DOHH2 (cell line): Measurements from ENCODE around the gene AP2M1.

Source experiments
- H3F3A ChIP-seq: fragments of 200-600 bp; sonication (generic), shearing (Covaris generic); 2 replicates; pipeline ENCODE4 v1.6.0; 2016; ENCODE audit warnings: antibody characterized with exemption, mild to moderate bottlenecking; ENCODE audit not compliant: control insufficient read depth, insufficient read depth
- H3K27ac ChIP-seq: fragments of 200-600 bp; sonication (generic); 2 replicates; pipeline ENCODE4 v1.5.1; 2014; ENCODE audit warnings: low read depth, mild to moderate bottlenecking, low read length, moderate library complexity
- H3K27me3 ChIP-seq: fragments of 200-600 bp; sonication (generic); 2 replicates; pipeline ENCODE4 v1.6.1; 2014; ENCODE audit warnings: mild to moderate bottlenecking, low read length, mixed read lengths; ENCODE audit not compliant: control insufficient read depth
- H3K36me3 ChIP-seq: fragments of 200-600 bp; sonication (generic); 2 replicates; pipeline ENCODE4 v1.6.1; 2014; ENCODE audit warnings: mild to moderate bottlenecking, low read length, moderate library complexity, mixed read lengths; ENCODE audit not compliant: control insufficient read depth
- H3K4me1 ChIP-seq: fragments of 200-600 bp; sonication (generic); 2 replicates; pipeline ENCODE4 v1.6.1; 2014; ENCODE audit warnings: mild to moderate bottlenecking, low read length, mixed read lengths; ENCODE audit not compliant: control insufficient read depth
- H3K4me2 ChIP-seq: fragments of 200-600 bp; sonication (generic); 2 replicates; pipeline ENCODE4 v1.6.0; 2014; ENCODE audit warnings: mild to moderate bottlenecking, low read length, moderate library complexity
- H3K4me3 ChIP-seq: fragments of 200-600 bp; sonication (generic); 2 replicates; pipeline ENCODE4 v1.5.1; 2014; ENCODE audit warnings: mild to moderate bottlenecking, low read length, mixed read lengths
- H3K79me2 ChIP-seq: fragments of 200-600 bp; sonication (generic); 2 replicates; pipeline ENCODE4 v1.6.1; 2014; ENCODE audit warnings: mild to moderate bottlenecking, low read length, mixed read lengths; ENCODE audit not compliant: control insufficient read depth
- H3K9me2 ChIP-seq: fragments of 200-600 bp; sonication (generic); replicated peaks from 2 replicates; pipeline ENCODE4 v1.6.1; 2014; ENCODE audit warnings: mild to moderate bottlenecking, low read length, mixed read lengths; ENCODE audit not compliant: control insufficient read depth
- H3K9me3 ChIP-seq: fragments of 200-600 bp; sonication (generic); 2 replicates; pipeline ENCODE4 v1.6.1; 2014; ENCODE audit warnings: antibody characterized with exemption, low read length, mixed read lengths; ENCODE audit not compliant: control insufficient read depth, insufficient read depth
- H4K20me1 ChIP-seq: fragments of 200-600 bp; sonication (generic); 2 replicates; pipeline ENCODE4 v1.6.0; 2014; ENCODE audit warnings: low read depth, mild to moderate bottlenecking, antibody characterized with exemption, low read length, moderate library complexity; ENCODE audit not compliant: control insufficient read depth, insufficient read depth
- CTCF ChIP-seq: fragments of 200-600 bp; sonication (generic); IDR thresholded peaks from one replicate; pipeline ENCODE4 v1.5.1; 2014; ENCODE audit warnings: antibody characterized with exemption, mild to moderate bottlenecking, low read depth, low read length; ENCODE audit not compliant: poor library complexity, severe bottlenecking
- EZH2phosphoT487 ChIP-seq: fragments of 200-600 bp; sonication (generic); IDR thresholded peaks from 2 replicates; pipeline ENCODE4 v1.6.1; 2017; ENCODE audit warnings: borderline replicate concordance, mild to moderate bottlenecking, antibody characterized with exemption, low read length, moderate library complexity, mixed read lengths

Gene AP2M1

GRCh38 chr3:184172681-184173373 is 1.8 kb upstream of the AP2M1 start:
- H3K9me2 ChIP-seq: no peaks in the 10 kb centered on the region
- H3K9me3 ChIP-seq: no peaks in the 10 kb centered on the region
- no peaks in the 10 kb centered on the region for H3K27me3 ChIP-seq
- peaks cover 26% of the 10 kb centered on the region for H3K4me1 ChIP-seq
- peaks cover 43% of the 10 kb centered on the region for H3K36me3 ChIP-seq
- no peaks in the 10 kb centered on the region for H4K20me1 ChIP-seq
- H3F3A ChIP-seq: peaks cover 10% of the 10 kb centered on the region
- no peak overlapping the region for H3K4me2 ChIP-seq
- peaks cover 28% of the 10 kb centered on the region for H3K79me2 ChIP-seq
- TF ChIP-seq EZH2phosphoT487: no peak
- TF ChIP-seq CTCF: no peak
- no peak overlapping the region for H3K4me3 ChIP-seq
- H3K27ac ChIP-seq: no peak overlapping the region

- Histone ChIP-seq H3K4me2 (no peak overlapping the region), H3K27ac (no peak overlapping the region), H3K4me1 (peaks cover 26% of the 10 kb centered on the region)
These were observed 1.3 kb upstream of the AP2M1 start for GRCh38 chr3:184173374-184173722.

DNA sequence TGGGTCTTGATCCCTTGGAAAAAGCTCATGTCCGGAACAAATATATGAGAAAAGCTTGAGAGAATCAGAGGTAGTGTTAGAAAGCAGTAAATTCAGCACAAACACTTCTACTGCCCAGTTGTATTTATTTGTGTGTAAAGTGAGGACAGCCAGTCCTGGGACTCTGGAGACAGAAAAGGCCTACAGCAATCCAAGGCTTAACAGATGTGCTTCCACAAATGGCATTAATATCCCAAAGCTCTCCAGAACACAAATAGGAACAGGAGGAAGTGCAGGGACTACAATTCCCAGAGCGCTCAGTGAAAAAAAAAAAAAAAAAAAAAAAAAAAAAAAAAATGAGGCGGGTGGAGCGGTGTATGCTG is 390 bp upstream of the AP2M1 start:
- Histone ChIP-seq H4K20me1 (no peaks in the 10 kb centered on the region), H3K9me2 (no peaks in the 10 kb centered on the region), H3F3A (peaks cover 10% of the 10 kb centered on the region), H3K4me3 (peak overlapping the region; percentile 50), H3K4me1 (peaks cover 26% of the 10 kb centered on the region), H3K27me3 (no peaks in the 10 kb centered on the region), H3K27ac (no peak overlapping the region), H3K4me2 (peak overlapping the region; percentile 61), H3K9me3 (no peaks in the 10 kb centered on the region), H3K36me3 (peaks cover 50% of the 10 kb centered on the region), H3K79me2 (peaks cover 28% of the 10 kb centered on the region)
- no peak for TF ChIP-seq CTCF
- TF ChIP-seq EZH2phosphoT487: no peak

More at GRCh38 chr3:184173374-184173722, 1.3 kb upstream of the AP2M1 start:
- Histone ChIP-seq H3K4me3 (no peak overlapping the region), H4K20me1 (no peaks in the 10 kb centered on the region), H3K9me2 (no peaks in the 10 kb centered on the region), H3K9me3 (no peaks in the 10 kb centered on the region), H3F3A (peaks cover 10% of the 10 kb centered on the region), H3K27me3 (no peaks in the 10 kb centered on the region), H3K36me3 (peaks cover 43% of the 10 kb centered on the region), H3K79me2 (peaks cover 28% of the 10 kb centered on the region)
- no peak for TF ChIP-seq CTCF
- no peak for TF ChIP-seq EZH2phosphoT487
